HepG2 (cell line): ENCODE measurements around the gene DLL1. TPM values are rescaled to one million over a fixed set of nuclear protein-coding genes. Genes with fewer than 3 reads are reported as not detected.

Experiments
- GABPA ChIP-seq, 2 experiments: IDR thresholded peaks; 2 replicates each; pipeline ENCODE4 v1.6.1; 2011 to 2016; ENCODE audit warnings: low read depth in 2 of 2, low read length in 1 of 2, missing biosample characterization in 1 of 2, missing genetic modification characterization in 1 of 2
- SMAD3 ChIP-seq: sonication (generic); formaldehyde crosslinking; IDR thresholded peaks from 2 replicates; pipeline ENCODE4 v1.4.0; 2020; ENCODE audit warnings: missing genetic modification reagents
- THRA ChIP-seq: sonication (generic); formaldehyde crosslinking; IDR thresholded peaks from 2 replicates; pipeline ENCODE4 v1.4.0; 2020; ENCODE audit warnings: missing genetic modification reagents, borderline replicate concordance
- ZFP41 ChIP-seq: sonication (generic); formaldehyde crosslinking; IDR thresholded peaks from 2 replicates; pipeline ENCODE4 v1.4.0; 2020; ENCODE audit warnings: mild to moderate bottlenecking, missing genetic modification reagents, borderline replicate concordance
- ZFP91 ChIP-seq: sonication (generic); formaldehyde crosslinking; IDR thresholded peaks from 2 replicates; pipeline ENCODE4 v1.9.0; 2022; ENCODE audit warnings: missing genetic modification reagents, mild to moderate bottlenecking, borderline replicate concordance
- ZNF263 ChIP-seq: sonication (generic); formaldehyde crosslinking; IDR thresholded peaks from 2 replicates; pipeline ENCODE4 v1.4.0; 2020; ENCODE audit warnings: missing genetic modification reagents
- ZNF274 ChIP-seq: sonication (generic); formaldehyde crosslinking; IDR thresholded peaks from 2 replicates; pipeline ENCODE4 v1.5.1; 2020; ENCODE audit warnings: mild to moderate bottlenecking, missing genetic modification reagents
- ZNF674 ChIP-seq: sonication (generic); formaldehyde crosslinking; IDR thresholded peaks from 2 replicates; pipeline ENCODE4 v1.5.0; 2020; ENCODE audit warnings: low read depth, mild to moderate bottlenecking, missing genetic modification reagents
- ZNF746 ChIP-seq: sonication (generic); formaldehyde crosslinking; IDR thresholded peaks from 2 replicates; pipeline ENCODE4 v1.8.0; 2022; ENCODE audit warnings: mild to moderate bottlenecking, missing genetic modification reagents
- ZSCAN9 ChIP-seq: IDR thresholded peaks from 2 replicates; pipeline ENCODE4 v1.6.1; 2016; ENCODE audit warnings: borderline replicate concordance
- polyA plus RNA-seq, 8 experiments: library from polyadenylated mRNA; depleted of rRNA in 3 of 8; stranded (reverse) in 7 of 8; unstranded in 1 of 8; fragments of >200 nt; fragmentation: Illumina TruSeq in 4 of 8; extraction: Trizol in 4 of 8; gene quantifications; 2 replicates each; pipeline versions ENCODE4 v1.2.1 to v1.2.3, GENCODE V29; 2011 to 2016; ENCODE audit warnings: low read depth in 4 of 8, missing spikeins in 1 of 8, mixed read lengths in 1 of 8; ENCODE audit not compliant: insufficient read depth in 1 of 8
- total RNA-seq, 5 experiments: library from RNA; depleted of rRNA; stranded (reverse); fragments of >200 nt; fragmentation: Illumina TruSeq; extraction: Trizol; gene quantifications; 2 replicates each; pipeline ENCODE4 v1.2.3, GENCODE V29; 2016; ENCODE audit warnings: low read depth in 1 of 5

The DLL1 gene
- total and polyA plus RNA-seq, 2 of the 13 experiments (the other 11 are each of a cell fraction or from before 2014, with no cell fraction given) = not detected

GRCh38 chr6:170305805-170306323 lies 15.0 kb upstream of the DLL1 start (continued):
- TF ChIP-seq GABPA (IDR thresholded peaks at IDR 0.05; ENCODE audit: low read depth, low read length) = no peak; the same call in 1 of the 2 replicates
- no peak for TF ChIP-seq GABPA (CRISPR knock-in tag; IDR thresholded peaks at IDR 0.05; ENCODE audit: low read depth)
- TF ChIP-seq THRA (CRISPR knock-in tag) = no peak
- TF ChIP-seq ZSCAN9 (CRISPR knock-in tag) = no peak
- 0 out of 2 replicates have a peak, but pooled peaks have one; percentile 27 for TF ChIP-seq SMAD3 (CRISPR knock-in tag)
- TF ChIP-seq ZNF263 (CRISPR knock-in tag) = 0 out of 2 replicates have a peak, but pooled peaks have one; percentile 16
- 0 out of 2 replicates have a peak, but pooled peaks have one; percentile 9 for TF ChIP-seq ZFP41 (CRISPR knock-in tag)
- TF ChIP-seq ZFP91 (CRISPR knock-in tag) = no peak
- no peak for TF ChIP-seq ZNF274 (CRISPR knock-in tag)
- 0 out of 2 replicates have a peak, but pooled peaks have one; percentile 42 for TF ChIP-seq ZNF746 (CRISPR knock-in tag)
- no peak for TF ChIP-seq ZNF674 (CRISPR knock-in tag)
